GM23248 (cell line): ENCODE measurements around the gene NXPH4. TPM values are rescaled to one million over a fixed set of nuclear protein-coding genes. Genes with fewer than 3 reads are reported as not detected.

Source experiments
- DNase-seq: peaks from one replicate; pipeline ENCODE4 v3.0.0-alpha.2; 2015
- H2AFZ ChIP-seq: fragments of 200-600 bp; sonication (generic); 2 replicates; pipeline ENCODE4 v1.6.1; 2016; ENCODE audit warnings: antibody characterized with exemption
- H3F3A ChIP-seq: fragments of 200-600 bp; sonication (generic); 2 replicates; pipeline ENCODE4 v1.6.1; 2016; ENCODE audit warnings: mild to moderate bottlenecking, antibody characterized with exemption, mixed run types; ENCODE audit not compliant: insufficient read depth
- H3K27ac ChIP-seq: fragments of 200-600 bp; sonication (generic); 2 replicates; pipeline ENCODE4 v1.5.1; 2016; ENCODE audit warnings: mild to moderate bottlenecking
- H3K27me3 ChIP-seq: fragments of 200-600 bp; sonication (generic); replicated peaks from 2 replicates; pipeline ENCODE4 v1.6.1; 2016; ENCODE audit warnings: mild to moderate bottlenecking; ENCODE audit not compliant: insufficient read depth
- H3K36me3 ChIP-seq: fragments of 200-600 bp; sonication (generic); 2 replicates; pipeline ENCODE4 v1.6.1; 2016; ENCODE audit warnings: low read depth, mild to moderate bottlenecking
- H3K4me1 ChIP-seq: fragments of 200-600 bp; sonication (generic); 2 replicates; pipeline ENCODE4 v1.6.1; 2016; ENCODE audit warnings: mild to moderate bottlenecking; ENCODE audit not compliant: insufficient read depth
- H3K4me2 ChIP-seq: fragments of 200-600 bp; sonication (generic); one replicate; pipeline ENCODE4 v1.6.1; 2016; ENCODE audit warnings: mild to moderate bottlenecking; ENCODE audit not compliant: unreplicated experiment
- H3K4me3 ChIP-seq: fragments of 200-600 bp; sonication (generic); 2 replicates; pipeline ENCODE4 v1.5.1; 2016; ENCODE audit warnings: mild to moderate bottlenecking
- H3K79me2 ChIP-seq: fragments of 200-600 bp; sonication (generic); 2 replicates; pipeline ENCODE4 v1.6.1; 2016; ENCODE audit warnings: mild to moderate bottlenecking; ENCODE audit not compliant: insufficient read depth
- H3K9ac ChIP-seq: fragments of 200-600 bp; sonication (generic); 2 replicates; pipeline ENCODE4 v1.6.1; 2016; ENCODE audit warnings: mild to moderate bottlenecking
- H3K9me2 ChIP-seq: fragments of 200-600 bp; sonication (generic); 2 replicates; pipeline ENCODE4 v1.6.1; 2016; ENCODE audit warnings: mixed run types, mild to moderate bottlenecking, moderate library complexity; ENCODE audit not compliant: insufficient read depth
- H3K9me3 ChIP-seq: fragments of 200-600 bp; sonication (generic); one replicate; pipeline ENCODE4 v1.6.1; 2017; ENCODE audit warnings: low read depth
- H4K20me1 ChIP-seq: fragments of 200-600 bp; sonication (generic); 2 replicates; pipeline ENCODE4 v1.6.0; 2016; ENCODE audit not compliant: insufficient read depth
- EZH2 ChIP-seq: fragments of 200-600 bp; sonication (generic); IDR thresholded peaks from 2 replicates; pipeline ENCODE4 v1.6.1; 2018; ENCODE audit warnings: antibody characterized with exemption, mild to moderate bottlenecking; ENCODE audit not compliant: insufficient read depth, poor library complexity, severe bottlenecking
- EZH2phosphoT487 ChIP-seq: fragments of 200-600 bp; sonication (generic); IDR thresholded peaks from 2 replicates; pipeline ENCODE4 v1.6.1; 2018; ENCODE audit warnings: antibody characterized with exemption, moderate library complexity, mild to moderate bottlenecking, low read depth; ENCODE audit not compliant: insufficient read depth
- WGBS, 2 experiments: methylation state at CpG; one replicate each; pipeline ENCODE4 v1.1.6; 2015 to 2017; ENCODE audit warnings: low lambda C conversion rate in 2 of 2, low coverage in 1 of 2; ENCODE audit errors: missing lambda C conversion rate in 2 of 2; 5-methylcytosine and 5-hydroxymethylcytosine counted together
- in situ Hi-C: fragments of 300-500 bp; cut with MboI; formaldehyde crosslinking; loops from 2 replicates; pipeline ENCODE4 v1.15.0; 2020
- polyA plus RNA-seq: library from polyadenylated mRNA; unstranded; fragments of >200 nt; fragmentation: Nextera tagmentation; extraction: Ambion mirVana; gene quantifications from 2 replicates; pipeline ENCODE4 v1.2.1, GENCODE V29; 2016
- total RNA-seq: library from RNA; depleted of rRNA; stranded (reverse); fragments of >200 nt; shearing (Covaris generic); gene quantifications from 2 replicates; pipeline ENCODE4 v1.2.3, GENCODE V29; 2014

NXPH4 gene
- total and polyA plus RNA-seq, 2 experiments from 2014 or later, result 5.4 to 5.7 TPM

DNA sequence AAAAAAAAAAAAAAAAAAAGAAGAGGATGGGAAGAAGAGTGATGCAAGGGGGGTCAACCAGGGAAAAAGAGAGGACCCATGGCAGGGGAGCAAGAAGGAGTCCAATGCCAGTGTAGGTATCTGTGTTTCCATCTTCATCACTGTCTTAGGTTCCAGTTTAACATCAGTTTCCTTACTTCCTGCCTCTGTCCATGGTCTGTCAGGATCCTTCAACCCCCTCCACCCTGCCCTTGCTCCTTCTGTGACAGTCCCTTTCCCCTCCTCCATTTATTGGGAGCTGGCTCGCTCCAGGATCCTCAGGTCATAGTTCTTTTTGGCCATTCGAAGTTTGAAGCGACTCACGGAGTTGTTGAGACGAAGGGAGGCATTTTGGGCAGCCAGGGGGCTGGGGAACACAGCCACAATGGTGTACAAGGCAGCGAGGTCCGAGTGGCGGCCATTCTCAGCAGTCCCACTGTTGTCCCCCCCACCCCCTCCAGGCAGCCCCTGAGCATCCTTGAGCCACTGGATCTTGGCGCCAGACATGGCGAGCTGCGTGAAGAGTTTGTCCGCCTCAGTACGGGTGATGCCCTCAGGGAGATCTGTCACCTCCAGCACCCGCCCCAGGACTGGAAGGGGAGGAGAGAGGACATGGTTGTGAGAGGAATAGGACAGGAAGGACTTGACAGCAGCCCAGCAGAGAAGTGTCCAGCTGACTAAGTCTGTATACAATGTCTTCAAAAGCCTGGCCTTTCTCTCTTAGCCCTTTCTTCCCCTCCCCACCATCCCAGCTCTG is 38.1 kb downstream of the NXPH4 start:
- H3K9me2 ChIP-seq, result no peaks in the 10 kb centered on the region
- in situ Hi-C loops, result no loop called here
- no peak overlapping the region for H3K4me2 ChIP-seq
- peaks cover 32% of the 10 kb centered on the region for H3K36me3 ChIP-seq
- no peaks in the 10 kb centered on the region for H3K27me3 ChIP-seq
- 91% methylated on average over 14 of the region's 14 CpGs for WGBS, 2 experiments
- H3F3A ChIP-seq, result no peaks in the 10 kb centered on the region; the same call in 1 of the 2 replicates
- no peaks in the 10 kb centered on the region for H3K4me1 ChIP-seq
- no peak overlapping the region for H2AFZ ChIP-seq
- no peak overlapping the region for H3K4me3 ChIP-seq
- no peak for DNase-seq
- H3K9ac ChIP-seq, result no peak overlapping the region
- no peaks in the 10 kb centered on the region for H4K20me1 ChIP-seq
- H3K9me3 ChIP-seq, result no peaks in the 10 kb centered on the region
- H3K79me2 ChIP-seq, result no peaks in the 10 kb centered on the region
- TF ChIP-seq EZH2 (no peak), EZH2phosphoT487 (no peak)
- no peak overlapping the region for H3K27ac ChIP-seq

DNA sequence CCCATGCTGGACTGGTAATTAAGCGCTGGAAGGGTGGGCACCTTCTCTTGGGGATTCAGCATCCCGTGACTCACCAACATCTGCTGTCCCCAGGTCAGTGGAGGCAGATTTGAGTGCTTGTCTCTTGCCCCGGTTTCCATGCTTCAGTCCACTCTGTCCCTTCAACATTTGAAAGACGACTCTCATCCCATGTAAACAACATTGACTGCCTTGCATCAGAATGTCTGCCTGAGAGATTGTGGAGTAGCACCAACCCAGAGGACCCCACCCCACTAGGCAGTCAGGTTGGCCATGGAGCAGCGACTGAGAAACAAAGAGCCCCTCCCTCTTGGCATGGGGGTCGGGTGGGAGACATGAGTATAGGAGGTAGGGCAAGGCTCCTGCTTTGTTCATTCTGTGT is 39.3 kb downstream of the NXPH4 start:
- WGBS, 2 experiments, result 91 to 100% methylated on average over 6 of the region's 6 CpGs

DNA sequence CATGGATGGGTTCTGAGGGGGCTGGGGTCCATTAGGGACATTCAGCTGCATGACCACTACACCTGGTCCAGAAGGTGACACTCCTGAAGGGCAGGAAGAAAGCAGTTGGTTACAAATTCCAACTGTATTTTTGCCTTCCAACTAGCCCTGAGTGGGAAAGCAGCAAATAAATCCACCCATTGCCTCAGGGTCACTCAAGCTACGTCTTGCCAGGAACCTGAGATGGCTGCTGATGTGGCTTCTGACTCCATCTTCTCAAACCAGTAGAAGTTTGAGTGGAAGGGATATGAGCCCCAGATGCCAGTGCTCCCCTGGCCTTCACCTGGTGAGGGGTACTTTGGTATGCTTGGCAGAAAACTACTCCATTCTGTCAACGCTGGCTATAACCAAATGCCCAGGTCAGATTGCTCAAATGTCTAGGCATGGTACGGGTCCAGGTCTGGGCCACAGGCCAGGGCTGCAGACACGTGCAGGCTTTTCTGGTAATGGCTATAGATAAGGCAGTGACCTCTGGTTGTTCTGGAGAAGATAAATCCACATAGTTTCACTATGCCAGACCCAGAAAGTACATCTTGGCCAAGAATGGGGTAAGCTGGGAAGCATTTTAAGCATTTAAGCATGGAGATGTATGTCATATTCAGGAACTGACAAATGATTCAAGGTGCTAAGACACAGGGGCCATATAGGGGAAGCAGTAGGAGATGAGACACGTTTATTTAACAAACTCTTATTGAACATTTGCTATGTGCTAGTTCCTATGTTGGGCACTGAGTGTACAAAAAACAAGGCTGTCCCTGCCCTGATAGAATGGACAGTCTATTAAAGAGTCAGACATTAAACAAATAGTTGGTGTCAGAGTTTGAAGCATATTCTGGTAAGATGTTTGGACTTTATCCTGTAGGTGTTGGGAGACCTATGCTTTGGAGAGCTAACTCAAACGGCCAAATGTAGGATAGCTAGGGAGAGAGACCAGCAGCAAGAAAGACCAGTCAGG is 42.7 kb downstream of the NXPH4 start:
- Histone ChIP-seq H3K9me2 (no peaks in the 10 kb centered on the region), H3K4me3 (no peak overlapping the region), H3K79me2 (no peaks in the 10 kb centered on the region), H3K9me3 (no peaks in the 10 kb centered on the region), H3K4me2 (no peak overlapping the region), H3K27ac (no peak overlapping the region), H4K20me1 (no peaks in the 10 kb centered on the region), H3K27me3 (no peaks in the 10 kb centered on the region), H3K9ac (no peak overlapping the region), H2AFZ (no peak overlapping the region), H3F3A (no peaks in the 10 kb centered on the region; the same call in 1 of the 2 replicates), H3K36me3 (peaks cover 31% of the 10 kb centered on the region), H3K4me1 (no peaks in the 10 kb centered on the region)
- 75 to 79% methylated on average over 6 of the region's 6 CpGs for WGBS, 2 experiments
- TF ChIP-seq EZH2phosphoT487, result no peak
- no peak for TF ChIP-seq EZH2
- DNase-seq, result no peak
- in situ Hi-C loops, result no loop called here

More for the DNA sequence above, 39.3 kb downstream of the NXPH4 start:
- Histone ChIP-seq H3K79me2 (no peaks in the 10 kb centered on the region), H3F3A (no peaks in the 10 kb centered on the region; the same call in 1 of the 2 replicates), H3K9ac (no peak overlapping the region), H3K4me3 (no peak overlapping the region), H3K27me3 (no peaks in the 10 kb centered on the region), H3K27ac (no peak overlapping the region), H3K9me3 (no peaks in the 10 kb centered on the region), H3K4me1 (no peaks in the 10 kb centered on the region), H2AFZ (no peak overlapping the region), H3K4me2 (no peak overlapping the region), H4K20me1 (no peaks in the 10 kb centered on the region), H3K36me3 (peaks cover 32% of the 10 kb centered on the region), H3K9me2 (no peaks in the 10 kb centered on the region)
- DNase-seq, result no peak
- in situ Hi-C loops, result no loop called here
- no peak for TF ChIP-seq EZH2phosphoT487
- TF ChIP-seq EZH2, result no peak

DNA sequence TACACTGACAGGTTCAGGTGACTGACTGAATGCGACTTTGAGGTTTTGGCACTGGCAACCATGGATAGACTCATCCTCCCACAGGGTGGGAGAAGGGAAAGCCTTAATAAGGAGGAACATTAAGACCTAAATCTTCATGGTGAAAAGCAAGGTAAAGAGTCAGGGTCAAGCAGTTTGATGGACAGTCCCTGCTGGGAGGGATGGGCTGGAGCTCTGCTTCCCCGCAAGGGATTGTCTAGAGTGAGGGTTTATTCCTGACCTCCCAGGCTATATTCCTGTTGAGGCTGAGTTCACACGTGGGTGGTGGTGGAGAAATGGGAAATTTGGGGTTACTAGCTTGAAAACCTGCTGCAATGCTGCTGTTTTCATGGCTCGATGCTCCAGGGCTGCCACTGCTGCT is 43.8 kb downstream of the NXPH4 start:
- Histone ChIP-seq H3K9ac (no peak overlapping the region), H4K20me1 (no peaks in the 10 kb centered on the region), H2AFZ (no peak overlapping the region), H3F3A (peaks cover 3% of the 10 kb centered on the region; the same call in 1 of the 2 replicates), H3K27me3 (no peaks in the 10 kb centered on the region), H3K4me3 (no peak overlapping the region), H3K4me1 (no peaks in the 10 kb centered on the region), H3K9me2 (no peaks in the 10 kb centered on the region), H3K27ac (no peak overlapping the region), H3K36me3 (peaks cover 31% of the 10 kb centered on the region), H3K4me2 (no peak overlapping the region), H3K9me3 (no peaks in the 10 kb centered on the region), H3K79me2 (no peaks in the 10 kb centered on the region)
- in situ Hi-C loops, result no loop called here
- no peak for TF ChIP-seq EZH2
- TF ChIP-seq EZH2phosphoT487, result no peak
- no peak for DNase-seq
- WGBS, 2 experiments, result 80 to 86% methylated on average over 4 of the region's 4 CpGs
